22Rv1 (cell line): ENCODE measurements around the gene CHST8.

Source experiments
- H3K27ac ChIP-seq: fragments of 450-650 bp; 2 replicates; pipeline ENCODE4 v1.5.1; 2017
- CTCF ChIP-seq: fragments of 450-650 bp; IDR thresholded peaks from 2 replicates; pipeline ENCODE4 v1.5.1; 2017; ENCODE audit warnings: mild to moderate bottlenecking
- ZFX ChIP-seq: fragments of 450-650 bp; IDR thresholded peaks from 2 replicates; pipeline ENCODE4 v1.6.1; 2017; ENCODE audit warnings: antibody characterized with exemption, borderline replicate concordance

CHST8 gene

GRCh38 chr19:33724721-33725060 is 102.9 kb downstream of the CHST8 start:
- TF ChIP-seq ZFX: no peak
- no peak for TF ChIP-seq CTCF
- no peak overlapping the region for H3K27ac ChIP-seq

- TF ChIP-seq CTCF (no peak), ZFX (no peak)
- H3K27ac ChIP-seq: no peak overlapping the region
Observed at GRCh38 chr19:33725567-33725966, 103.8 kb downstream of the CHST8 start.

- TF ChIP-seq CTCF (no peak), ZFX (no peak)
- H3K27ac ChIP-seq: no peak overlapping the region
Observed at GRCh38 chr19:33726756-33727155, 105.0 kb downstream of the CHST8 start.

- no peak overlapping the region for H3K27ac ChIP-seq
- no peak for TF ChIP-seq ZFX
- TF ChIP-seq CTCF: no peak
Observed at GRCh38 chr19:33727331-33727998, 105.7 kb downstream of the CHST8 start.

DNA sequence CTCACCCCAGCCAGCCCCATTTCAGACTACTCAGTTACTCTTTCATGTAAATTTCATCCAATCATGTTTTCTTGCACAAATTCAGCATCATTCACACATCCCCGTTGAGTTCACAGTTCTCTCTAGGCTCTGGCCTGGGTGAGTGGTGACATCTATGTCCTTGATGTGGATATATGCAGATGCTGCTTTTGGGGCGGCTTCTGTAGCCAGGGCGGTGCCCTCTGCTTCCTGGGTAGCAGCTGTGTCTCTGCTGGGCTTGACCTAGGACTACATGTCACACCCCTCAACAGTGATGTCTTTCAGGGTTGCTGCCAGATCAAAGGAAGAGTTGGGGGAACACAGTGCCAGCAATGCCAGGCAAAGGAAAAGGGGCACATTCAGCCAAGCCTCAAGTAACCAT is 106.4 kb downstream of the CHST8 start:
- H3K27ac ChIP-seq: no peak overlapping the region
- TF ChIP-seq ZFX: no peak
- no peak for TF ChIP-seq CTCF

GRCh38 chr19:33730858-33731607 is 109.3 kb downstream of the CHST8 start:
- H3K27ac ChIP-seq: no peak overlapping the region
- TF ChIP-seq CTCF (no peak), ZFX (no peak)

GRCh38 chr19:33731881-33732280 is 110.1 kb downstream of the CHST8 start:
- no peak overlapping the region for H3K27ac ChIP-seq
- no peak for TF ChIP-seq CTCF
- TF ChIP-seq ZFX: no peak
